GM18868 (cell line): ENCODE results near the gene ANXA2.

Experiments
- ATAC-seq: cut with Tn5 transposase; IDR thresholded peaks from one replicate; pipeline ENCODE4 v1.9.1; 2021; ENCODE audit warnings: mild to moderate bottlenecking, moderate library complexity; ENCODE audit not compliant: unreplicated experiment

Gene ANXA2

GRCh38 chr15:60315878-60316277 lies 81.9 kb downstream of the ANXA2 start:
- no peak for ATAC-seq

GRCh38 chr15:60313906-60314305 lies 83.9 kb downstream of the ANXA2 start:
- ATAC-seq: no peak

- ATAC-seq: no peak
Observed at GRCh38 chr15:60307034-60307433, 90.8 kb downstream of the ANXA2 start.

- no peak for ATAC-seq
Observed at GRCh38 chr15:60301024-60301423, 96.8 kb downstream of the ANXA2 start.

- ATAC-seq: no peak
Observed at GRCh38 chr15:60299452-60300047, 98.2 kb downstream of the ANXA2 start.
